Measurements from ENCODE around the gene TRPM3. TPM values are rescaled to one million over a fixed set of nuclear protein-coding genes. Genes with fewer than 3 reads are reported as not detected.

TRPM3 gene
- polyA plus RNA-seq, 3 donors = not detected

GRCh38 chr9:71145179-71145578, 23.8 kb upstream of the TRPM3 start:
- no peaks in the 10 kb centered on the region for H3K4me1 Mint-ChIP-seq
- H3K36me3 ChIP-seq (replicated peaks in 1 of 2; ENCODE audit: control insufficient read depth in 1 of 2, insufficient read depth in 2 of 2, low read length in 2 of 2) = no peaks in the 10 kb centered on the region
- H3K79me2 ChIP-seq (ENCODE audit: insufficient read depth, low read length) = no peaks in the 10 kb centered on the region
- DNase-seq = no peak
- no CpG with 5 or more reads among the region's 1 CpG for WGBS (ENCODE audit: insufficient coverage)
- H3K27me3 ChIP-seq (ENCODE audit: control insufficient read depth in 2 of 2, insufficient read depth in 2 of 2, low read length in 2 of 2) = no peaks in the 10 kb centered on the region
- H3K4me3 Mint-ChIP-seq = no peak overlapping the region
- H3K9me3 Mint-ChIP-seq = peaks cover 0 to 9% (median 2%) of the 10 kb centered on the region in 7 donors
- H3K27ac Mint-ChIP-seq = no peak overlapping the region
- no peak overlapping the region for H2AFZ ChIP-seq (ENCODE audit: insufficient read depth, low read depth, low read length, poor library complexity, severe bottlenecking)
- H3K9me3 ChIP-seq (replicated peaks in 1 of 2; ENCODE audit: control insufficient read depth in 1 of 2, insufficient read depth in 1 of 2, low read length in 2 of 2) = peaks cover 0 to 5% of the 10 kb centered on the region in 2 donors
- no peak for TF ChIP-seq CTCF (IDR thresholded peaks at IDR 0.05)
- intact Hi-C loops (cut with micrococcal nuclease) = no loop called here
- H3K9ac ChIP-seq (ENCODE audit: insufficient read depth, low read length, poor library complexity, severe bottlenecking) = no peak overlapping the region
- no peaks in the 10 kb centered on the region for H4K20me1 ChIP-seq (ENCODE audit: insufficient read depth, low read length)
- H3K4me3 ChIP-seq (replicated peaks in 1 of 3; ENCODE audit: low read depth in 2 of 3, low read length in 3 of 3) = no peak overlapping the region
- no peak overlapping the region for H3K27ac ChIP-seq (ENCODE audit: low read depth in 1 of 2, low read length in 2 of 2)
- no peak overlapping the region for H3K4me2 ChIP-seq (replicated peaks; ENCODE audit: extremely low read depth, low read length, poor library complexity, severe bottlenecking)
- H3K36me3 Mint-ChIP-seq = no peaks in the 10 kb centered on the region
- H3K4me1 ChIP-seq (ENCODE audit: control insufficient read depth in 1 of 2, insufficient read depth in 2 of 2, low read length in 2 of 2) = no peaks in the 10 kb centered on the region
- no peaks in the 10 kb centered on the region for H3K27me3 Mint-ChIP-seq (ENCODE audit: low read depth in 3 of 3)

GRCh38 chr9:71144495-71144894, 23.1 kb upstream of the TRPM3 start:
- no peaks in the 10 kb centered on the region for H3K36me3 Mint-ChIP-seq
- no peak for DNase-seq
- H3K4me3 ChIP-seq (replicated peaks in 1 of 3; ENCODE audit: low read depth in 2 of 3, low read length in 3 of 3) = no peak overlapping the region
- H2AFZ ChIP-seq (ENCODE audit: insufficient read depth, low read depth, low read length, poor library complexity, severe bottlenecking) = no peak overlapping the region
- peaks cover 0 to 5% of the 10 kb centered on the region in 2 donors for H3K9me3 ChIP-seq (replicated peaks in 1 of 2; ENCODE audit: control insufficient read depth in 1 of 2, insufficient read depth in 1 of 2, low read length in 2 of 2)
- no CpG with 5 or more reads among the region's 2 CpGs for WGBS (ENCODE audit: insufficient coverage)
- no peaks in the 10 kb centered on the region for H3K36me3 ChIP-seq (replicated peaks in 1 of 2; ENCODE audit: control insufficient read depth in 1 of 2, insufficient read depth in 2 of 2, low read length in 2 of 2)
- intact Hi-C loops (cut with micrococcal nuclease) = no loop called here
- H3K27me3 Mint-ChIP-seq (ENCODE audit: low read depth in 3 of 3) = no peaks in the 10 kb centered on the region
- H3K4me3 Mint-ChIP-seq = no peak overlapping the region
- no peak overlapping the region for H3K4me2 ChIP-seq (replicated peaks; ENCODE audit: extremely low read depth, low read length, poor library complexity, severe bottlenecking)
- H3K9me3 Mint-ChIP-seq = peaks cover 0 to 9% (median 2%) of the 10 kb centered on the region in 7 donors
- H3K27me3 ChIP-seq (ENCODE audit: control insufficient read depth in 2 of 2, insufficient read depth in 2 of 2, low read length in 2 of 2) = no peaks in the 10 kb centered on the region
- H3K27ac ChIP-seq (ENCODE audit: low read depth in 1 of 2, low read length in 2 of 2) = no peak overlapping the region
- H3K4me1 ChIP-seq (ENCODE audit: control insufficient read depth in 1 of 2, insufficient read depth in 2 of 2, low read length in 2 of 2) = no peaks in the 10 kb centered on the region
- no peaks in the 10 kb centered on the region for H3K79me2 ChIP-seq (ENCODE audit: insufficient read depth, low read length)
- TF ChIP-seq CTCF (IDR thresholded peaks at IDR 0.05) = no peak
- no peaks in the 10 kb centered on the region for H4K20me1 ChIP-seq (ENCODE audit: insufficient read depth, low read length)
- no peak overlapping the region for H3K9ac ChIP-seq (ENCODE audit: insufficient read depth, low read length, poor library complexity, severe bottlenecking)
- no peak overlapping the region for H3K27ac Mint-ChIP-seq
- no peaks in the 10 kb centered on the region for H3K4me1 Mint-ChIP-seq

Measured in CD14-positive monocyte (primary cell).